K562 (cell line): ENCODE measurements around the gene SUMF1. TPM values are rescaled to one million over a fixed set of nuclear protein-coding genes. Genes with fewer than 3 reads are reported as not detected.

ENCODE experiments used
- ATAC-seq: fragments of 200-7000 bp; cut with Tn5 transposase; 3 replicates; pipeline ENCODE4 v1.9.1; 2020; ENCODE audit warnings: moderate library complexity
- BruUV-seq: library from RNA; stranded (reverse); fragments of 400-500 nt; replicated peaks from 2 replicates; lab custom pipeline; 2021; lab: Mats Ljungman, UMichigan
- CTCF ChIA-PET: fragments of 300-600 bp; formaldehyde crosslinking; extraction: SDS; loops from one replicate; lab custom pipeline; 2021; ENCODE audit warnings: low intra/inter-chr PET ratio; lab: Yijun Ruan, JAX
- POLR2A ChIA-PET: fragments of 300-600, 350-650 bp; sonication (Branson Sonifier 250); formaldehyde crosslinking; extraction: SDS; loops from one replicate; lab custom pipeline; 2021; ENCODE audit warnings: antibody characterized with exemption, inconsistent platforms; lab: Yijun Ruan, JAX
- DNase-seq, 4 experiments: peaks; one replicate each; pipeline versions ENCODE4 v3.0.0 to v3.0.0-alpha.2; 2011 to 2018; ENCODE audit warnings: low spot score in 3 of 4, mixed read lengths in 3 of 4; ENCODE audit errors: extremely low read depth in 1 of 4
- FAIRE-seq: peaks from 2 replicates; lab custom pipeline; 2011; peaks lifted over from hg19 to GRCh38; lab: Jason Lieb, UNC
- H2AFZ ChIP-seq: 2 replicates; pipeline ENCODE4 v1.6.0; 2011; ENCODE audit warnings: low read depth, low read length, control low read depth, inconsistent platforms
- H3K27ac ChIP-seq: fragments of 200-600 bp; 3 replicates; pipeline ENCODE4 v1.8.0; 2011; ENCODE audit warnings: low read depth, mild to moderate bottlenecking, control low read depth, inconsistent platforms, low read length, moderate library complexity, mixed read lengths; ENCODE audit errors: extremely low read depth
- H3K27me3 ChIP-seq, 2 experiments: fragments of 300-600 bp in 1 of 2; 2 replicates in 1 of 2; 3 replicates in 1 of 2; pipeline versions ENCODE4 v1.6.0 to v1.8.0; 2011; ENCODE audit warnings: inconsistent platforms in 2 of 2, low read length in 2 of 2, mild to moderate bottlenecking in 1 of 2, mixed read lengths in 1 of 2, moderate library complexity in 1 of 2; ENCODE audit not compliant: control insufficient read depth in 2 of 2, insufficient read depth in 2 of 2
- H3K36me3 ChIP-seq: fragments of 300-600 bp; 3 replicates; pipeline ENCODE4 v1.8.0; 2011; ENCODE audit warnings: mild to moderate bottlenecking, low read length, inconsistent platforms; ENCODE audit not compliant: control insufficient read depth, insufficient read depth
- H3K4me1 ChIP-seq, 2 experiments: fragments of 200-600 bp in 1 of 2; replicated peaks in 1 of 2; 2 replicates in 1 of 2; 3 replicates in 1 of 2; pipeline versions ENCODE4 v1.5.1 to v1.8.0; 2011; ENCODE audit warnings: inconsistent platforms in 2 of 2, low read length in 2 of 2, mild to moderate bottlenecking in 1 of 2, mixed read lengths in 1 of 2, moderate library complexity in 1 of 2; ENCODE audit not compliant: control insufficient read depth in 2 of 2, insufficient read depth in 2 of 2
- H3K4me2 ChIP-seq: 2 replicates; pipeline ENCODE4 v1.6.1; 2011; ENCODE audit warnings: low read length, control low read depth, inconsistent platforms, mixed read lengths; ENCODE audit not compliant: insufficient read depth
- H3K4me3 ChIP-seq: fragments of 200-600 bp; sonication (generic), shearing (Covaris generic); 2 replicates; pipeline ENCODE4 v1.5.1; 2016; ENCODE audit warnings: control low read depth, inconsistent platforms
- H3K79me2 ChIP-seq: fragments of 200-600 bp; 3 replicates; pipeline ENCODE4 v1.8.0; 2011; ENCODE audit warnings: low read length, inconsistent platforms; ENCODE audit not compliant: control insufficient read depth, insufficient read depth
- H3K9ac ChIP-seq, 2 experiments: 2 replicates each; pipeline versions ENCODE4 v1.6.0 to v1.6.1; 2011; ENCODE audit warnings: low read depth in 2 of 2, low read length in 2 of 2, control low read depth in 1 of 2, inconsistent platforms in 1 of 2, mild to moderate bottlenecking in 1 of 2, mixed read lengths in 1 of 2; ENCODE audit not compliant: insufficient read depth in 1 of 2
- H3K9me1 ChIP-seq: one replicate; pipeline ENCODE4 v1.6.0; 2011; ENCODE audit warnings: inconsistent platforms, mild to moderate bottlenecking, low read length, moderate library complexity; ENCODE audit not compliant: control insufficient read depth, insufficient read depth
- H3K9me3 ChIP-seq: replicated peaks from 2 replicates; pipeline ENCODE4 v1.5.1; 2011; ENCODE audit warnings: low read depth, low read length, inconsistent platforms; ENCODE audit not compliant: control insufficient read depth, insufficient read depth
- H4K20me1 ChIP-seq: replicated peaks from 2 replicates; pipeline ENCODE4 v1.6.1; 2011; ENCODE audit warnings: low read length, inconsistent platforms, mixed read lengths; ENCODE audit not compliant: control insufficient read depth, insufficient read depth
- DDX20 ChIP-seq: fragments of 450-650 bp; IDR thresholded peaks from 2 replicates; pipeline ENCODE4 v1.6.1; 2016; ENCODE audit warnings: missing genetic modification characterization, low read depth, mild to moderate bottlenecking, missing compliant biosample characterization, moderate library complexity
- E2F5 ChIP-seq: sonication (generic); formaldehyde crosslinking; IDR thresholded peaks from 2 replicates; pipeline ENCODE4 v1.8.0; 2022; ENCODE audit warnings: mild to moderate bottlenecking, missing genetic modification reagents
- FOXA1 ChIP-seq: fragments of 450-650 bp; IDR thresholded peaks from 2 replicates; pipeline ENCODE4 v1.6.1; 2016; ENCODE audit warnings: mild to moderate bottlenecking, borderline replicate concordance
- HMGN3 ChIP-seq: IDR thresholded peaks from 2 replicates; pipeline ENCODE4 v1.6.1; 2011; ENCODE audit warnings: borderline replicate concordance, low read depth, mild to moderate bottlenecking, mixed read lengths, low read length; ENCODE audit not compliant: insufficient read length; ENCODE audit errors: extremely low read depth
- NRF1 ChIP-seq, 2 experiments: fragments of 450-650 bp; IDR thresholded peaks in 1 of 2; conservative IDR thresholded peaks in 1 of 2; 2 replicates each; pipeline ENCODE4 v1.6.1; 2014; ENCODE audit warnings: mild to moderate bottlenecking in 2 of 2
- PBX2 ChIP-seq, 2 experiments: IDR thresholded peaks in 1 of 2; conservative IDR thresholded peaks in 1 of 2; 2 replicates each; pipeline ENCODE4 v1.6.1; 2016; ENCODE audit warnings: low read depth in 2 of 2, mild to moderate bottlenecking in 1 of 2, missing compliant biosample characterization in 1 of 2, missing genetic modification characterization in 1 of 2, moderate library complexity in 1 of 2
- POLR2AphosphoS5 ChIP-seq: IDR thresholded peaks from 2 replicates; pipeline ENCODE4 v1.6.1; 2011; ENCODE audit warnings: mild to moderate bottlenecking, low read depth, low read length, moderate library complexity; ENCODE audit not compliant: control insufficient read depth, insufficient read depth
- RAD51 ChIP-seq: fragments of 450-650 bp; IDR thresholded peaks from 2 replicates; pipeline ENCODE4 v1.7.1; 2016; ENCODE audit warnings: low read depth, mild to moderate bottlenecking, borderline replicate concordance
- SIN3A ChIP-seq, 2 experiments: fragments of 150-350 bp in 1 of 2; IDR thresholded peaks; 2 replicates each; pipeline ENCODE4 v1.6.1; 2011 to 2016; ENCODE audit warnings: borderline replicate concordance in 2 of 2, low read depth in 2 of 2, low read length in 2 of 2, mild to moderate bottlenecking in 2 of 2, moderate library complexity in 2 of 2; ENCODE audit not compliant: control insufficient read depth in 1 of 2
- TBL1XR1 ChIP-seq, 2 experiments: IDR thresholded peaks; 2 replicates each; pipeline ENCODE4 v1.6.1; 2012; ENCODE audit warnings: improper control_type of control experiment in 2 of 2, low read length in 2 of 2, mild to moderate bottlenecking in 1 of 2
- U2AF2 ChIP-seq: fragments of 200-400 bp; formaldehyde crosslinking; optimal IDR thresholded peaks from 2 replicates; pipeline ENCODE3; 2017; ENCODE audit warnings: low read depth, mild to moderate bottlenecking, low read length
- WGBS: fragments of 100-300 bp; shearing (Covaris generic); methylation state at CpG from one replicate; pipeline ENCODE4 v1.1.6; 2016; ENCODE audit warnings: low coverage, mixed read lengths; ENCODE audit not compliant: insufficient coverage; ENCODE audit errors: missing lambda C conversion rate; 5-methylcytosine and 5-hydroxymethylcytosine counted together
- in situ Hi-C: fragments of 300-500 bp; cut with MboI; formaldehyde crosslinking; loops from 4 replicates; pipeline ENCODE4 v1.15.0; 2018; ENCODE audit warnings: inconsistent platforms, mixed read lengths
- intact Hi-C: fragments of 100-400 bp; cut with micrococcal nuclease; formaldehyde crosslinking; loops from 2 replicates; pipeline ENCODE4 v1.14.2; 2022
- polyA plus RNA-seq, 8 experiments: library from polyadenylated mRNA; depleted of rRNA in 4 of 8; stranded (reverse) in 5 of 8; unstranded in 3 of 8; fragments of >200 nt; fragmentation: Nextera tagmentation in 2 of 8; fragmentation: Illumina TruSeq in 1 of 8; extraction: Ambion mirVana in 2 of 8; extraction: Trizol in 1 of 8; gene quantifications; 2 replicates each; pipeline versions ENCODE4 v1.2.1 to v1.2.3, GENCODE V29; 2011 to 2014; ENCODE audit warnings: inconsistent platforms in 1 of 8, missing spikeins in 1 of 8
- total RNA-seq, 7 experiments: library from RNA; depleted of rRNA in 6 of 7; stranded (reverse); fragments of >200 nt in 6 of 7; fragmentation: Illumina TruSeq in 2 of 7; extraction: Trizol in 2 of 7; gene quantifications; 2 replicates each; pipeline versions ENCODE4 v1.2.1 to v1.2.3, GENCODE V29; 2011 to 2021; ENCODE audit warnings: low replicate concordance in 1 of 7

The SUMF1 gene
- total and polyA plus RNA-seq, 9 of the 15 experiments (the other 6 are each of a cell fraction or from before 2014, with no cell fraction given): 1.3 to 7.4 (median 4.2) TPM

- H3K9ac ChIP-seq: no peak overlapping the region
- no peaks in the 10 kb centered on the region for H3K79me2 ChIP-seq
- no peak overlapping the region for H3K27ac ChIP-seq
- ChIA-PET CTCF (no interaction called here), POLR2A (interaction anchor here (1.1 to 3.2 kb wide), 2 partner anchors 8 to 83 kb away, joined by 5 to 10 read pairs; partner anchors contain the start of gene ITPR1)
- no TSS peak for BruUV-seq
- H3K9me1 ChIP-seq: no peaks in the 10 kb centered on the region
- no peaks in the 10 kb centered on the region for H3K27me3 ChIP-seq
- FAIRE-seq: no peak
- H4K20me1 ChIP-seq: no peaks in the 10 kb centered on the region
- H3K4me1 ChIP-seq: peaks cover 0 to 12% of the 10 kb centered on the region in 2 experiments; a peak in 2 of 5 replicates
- DNase-seq: no peak
- H3K9me3 ChIP-seq: no peaks in the 10 kb centered on the region
- in situ Hi-C loops (no loop called here), intact Hi-C loops (no loop called here)
- ATAC-seq: no peak
- H3K4me2 ChIP-seq: no peak overlapping the region
- 0 out of 3 replicates have a peak, but pooled peaks cover 5% of the 10 kb centered on the region for H3K36me3 ChIP-seq
- no peak overlapping the region; the same call in 1 of the 2 replicates for H2AFZ ChIP-seq
- WGBS: 77% methylated on average over 4 of the region's 4 CpGs
- no peak for TF ChIP-seq DDX20 (tag)
- TF ChIP-seq HMGN3: no peak
- no peak for TF ChIP-seq U2AF2
- TF ChIP-seq RAD51: no peak
- TF ChIP-seq SIN3A (IDR thresholded peaks at IDR 0.05; ENCODE audit: borderline replicate concordance in 2 of 2, control insufficient read depth in 1 of 2, low read depth in 2 of 2, low read length in 2 of 2): no peak
- no peak for TF ChIP-seq E2F5
- no peak for TF ChIP-seq PBX2 (CRISPR knock-in tag; IDR thresholded peaks at IDR 0.05; ENCODE audit: low read depth)
- no peak for TF ChIP-seq PBX2 (tag; conservative IDR thresholded peaks at IDR 0.05; ENCODE audit: low read depth)
- TF ChIP-seq FOXA1: no peak
- no peak for TF ChIP-seq TBL1XR1 (IDR thresholded peaks at IDR 0.05; ENCODE audit: low read length in 2 of 2)
- TF ChIP-seq POLR2AphosphoS5: no peak
- TF ChIP-seq NRF1 (conservative IDR thresholded peaks at IDR 0.05 in 1 of 2, IDR thresholded peaks at IDR 0.05 in 1 of 2): no peak
- H3K4me3 ChIP-seq: no peak overlapping the region
Measured at GRCh38 chr3:4410606-4411005, 56.5 kb downstream of the SUMF1 start.
